Measurements from ENCODE around the gene SC5D. TPM values are rescaled to one million over a fixed set of nuclear protein-coding genes. Genes with fewer than 3 reads are reported as not detected.

SC5D gene
- total and polyA plus RNA-seq, 2 of the 8 experiments (the other 6 are each of a cell fraction or from before 2014, with no cell fraction given) = 73.9 to 90.3 TPM

DNA sequence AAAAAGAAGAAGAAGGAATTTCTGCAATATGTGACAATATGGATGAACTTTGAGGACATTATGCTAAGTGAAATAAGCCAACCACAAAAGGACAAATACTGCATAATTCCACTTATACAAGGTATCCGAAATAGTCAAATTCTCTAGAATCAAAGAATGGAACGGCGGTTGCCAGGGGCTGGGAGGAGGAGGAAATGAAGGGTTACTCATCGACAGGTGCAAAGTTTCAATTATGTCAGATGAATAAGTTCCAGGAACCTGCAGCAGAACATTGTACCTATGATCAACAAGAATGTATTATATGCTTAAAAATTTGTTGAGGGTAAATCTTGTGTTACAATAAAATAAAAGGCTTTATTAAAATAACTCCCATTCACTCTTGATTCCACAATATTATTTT, 49.0 kb downstream of the SC5D start (continued):
- TF ChIP-seq SIX5 (IDR thresholded peaks at IDR 0.05; ENCODE audit: low read depth, low read length) (no peak), KDM1A (IDR thresholded peaks at IDR 0.05; ENCODE audit: borderline replicate concordance, low read length) (no peak), SP2 (IDR thresholded peaks at IDR 0.05; ENCODE audit: low read length) (no peak)

Data from H1 (cell line).